ENCODE data around the gene ZNF140. TPM values are rescaled to one million over a fixed set of nuclear protein-coding genes. Genes with fewer than 3 reads are reported as not detected.

ZNF140 gene
- total RNA-seq, 2 experiments from 2014 or later: 6.6 to 8.5 TPM

DNA sequence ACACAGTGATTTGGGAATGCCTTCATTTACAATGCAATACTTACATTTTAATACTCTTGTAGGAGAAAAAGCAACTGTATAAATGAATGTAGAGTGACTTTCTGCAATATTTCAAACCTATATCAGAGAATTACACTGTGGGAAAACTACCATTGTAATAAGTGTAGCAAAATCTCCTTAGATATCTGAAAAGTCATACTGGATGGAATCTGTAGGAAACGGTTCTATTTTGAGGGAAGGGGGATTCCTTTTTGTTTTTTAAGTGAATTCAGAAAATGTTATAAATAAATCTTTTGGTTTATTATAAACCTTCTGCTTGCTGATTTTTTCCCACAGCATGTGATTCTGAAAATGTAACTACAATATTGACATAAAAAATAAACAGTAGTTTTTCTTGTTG is 26.4 kb downstream of the ZNF140 start:
- peaks cover 100% of the 10 kb centered on the region for H3K36me3 Mint-ChIP-seq (ENCODE audit: low read depth)
- intact Hi-C loops (cut with DNase I, micrococcal nuclease): loop anchor here in 1 of 2 experiments (5.0 kb wide), 1 partner anchor 55 kb away; no protein-coding TSS in a partner anchor

GRCh38 chr12:133108150-133108549 is 27.4 kb downstream of the ZNF140 start:
- no peak for DNase-seq
- no peak for TF ChIP-seq CTCF (IDR thresholded peaks at IDR 0.05)
- Histone ChIP-seq H3K27me3 (ENCODE audit: control insufficient read depth in 1 of 2, insufficient read depth in 2 of 2, low read length in 2 of 2) (no peaks in the 10 kb centered on the region), H3K36me3 (ENCODE audit: insufficient read depth, low read length) (peaks cover 31% of the 10 kb centered on the region), H3K4me3 (ENCODE audit: low read length) (no peak overlapping the region), H3K9me3 (ENCODE audit: control insufficient read depth in 1 of 2, insufficient read depth in 1 of 2, low read length in 2 of 2) (peaks cover 37 to 97% of the 10 kb centered on the region in 2 experiments), H3K27ac (ENCODE audit: low read depth in 1 of 2, low read length in 2 of 2) (no peak overlapping the region), H3K4me1 (ENCODE audit: insufficient read depth, low read length) (no peaks in the 10 kb centered on the region)
- H3K27ac Mint-ChIP-seq: no peak overlapping the region
- no peak for ATAC-seq (ENCODE audit: poor library complexity)
- H3K4me1 Mint-ChIP-seq (ENCODE audit: low read depth): no peaks in the 10 kb centered on the region
- no peak overlapping the region for H3K4me3 Mint-ChIP-seq
- ChIA-PET POLR2A (no interaction called here), CTCF (no interaction called here)
- intact Hi-C loops (cut with DNase I, micrococcal nuclease): loop anchor here in 1 of 2 experiments (5.0 kb wide), 1 partner anchor 56 kb away; no protein-coding TSS in a partner anchor
- H3K36me3 Mint-ChIP-seq (ENCODE audit: low read depth): peaks cover 96% of the 10 kb centered on the region
- peaks cover 15% of the 10 kb centered on the region for H3K9me3 Mint-ChIP-seq
- H3K27me3 Mint-ChIP-seq: no peaks in the 10 kb centered on the region

More for the DNA sequence above, 26.4 kb downstream of the ZNF140 start:
- Mint-ChIP-seq H3K27ac (no peak overlapping the region), H3K4me1 (ENCODE audit: low read depth) (no peaks in the 10 kb centered on the region), H3K27me3 (no peaks in the 10 kb centered on the region), H3K9me3 (peaks cover 12% of the 10 kb centered on the region), H3K4me3 (no peak overlapping the region)
- Histone ChIP-seq H3K27ac (ENCODE audit: low read depth in 1 of 2, low read length in 2 of 2) (no peak overlapping the region), H3K9me3 (ENCODE audit: control insufficient read depth in 1 of 2, insufficient read depth in 1 of 2, low read length in 2 of 2) (peaks cover 36 to 100% of the 10 kb centered on the region in 2 experiments), H3K36me3 (ENCODE audit: insufficient read depth, low read length) (peaks cover 41% of the 10 kb centered on the region), H3K4me1 (ENCODE audit: insufficient read depth, low read length) (no peaks in the 10 kb centered on the region), H3K27me3 (ENCODE audit: control insufficient read depth in 1 of 2, insufficient read depth in 2 of 2, low read length in 2 of 2) (no peaks in the 10 kb centered on the region), H3K4me3 (ENCODE audit: low read length) (no peak overlapping the region)
- POLR2A ChIA-PET: no interaction called here
- DNase-seq (no peak), ATAC-seq (ENCODE audit: poor library complexity) (no peak)
- no peak for TF ChIP-seq CTCF (IDR thresholded peaks at IDR 0.05)
- CTCF ChIA-PET: no interaction called here

GRCh38 chr12:133120385-133121191 is 39.9 kb downstream of the ZNF140 start:
- peaks cover 30% of the 10 kb centered on the region for H3K9me3 Mint-ChIP-seq
- intact Hi-C loops (cut with DNase I, micrococcal nuclease): no loop called here
- ChIA-PET CTCF (no interaction called here), POLR2A (no interaction called here)
- no peak overlapping the region for H3K27ac Mint-ChIP-seq
- H3K27ac ChIP-seq (ENCODE audit: low read depth in 1 of 2, low read length in 2 of 2): no peak overlapping the region
- no peak overlapping the region for H3K4me3 ChIP-seq (ENCODE audit: low read length)
- H3K4me1 ChIP-seq (ENCODE audit: insufficient read depth, low read length): no peaks in the 10 kb centered on the region
- peaks cover 96% of the 10 kb centered on the region for H3K36me3 Mint-ChIP-seq (ENCODE audit: low read depth)
- TF ChIP-seq CTCF (IDR thresholded peaks at IDR 0.05): no peak
- ATAC-seq (ENCODE audit: poor library complexity): no peak
- H3K27me3 ChIP-seq (ENCODE audit: control insufficient read depth in 1 of 2, insufficient read depth in 2 of 2, low read length in 2 of 2): no peaks in the 10 kb centered on the region
- peak overlapping the region; percentile 7 for H3K4me3 Mint-ChIP-seq
- H3K27me3 Mint-ChIP-seq: no peaks in the 10 kb centered on the region
- H3K9me3 ChIP-seq (ENCODE audit: control insufficient read depth in 1 of 2, insufficient read depth in 1 of 2, low read length in 2 of 2): peaks cover 58 to 98% of the 10 kb centered on the region in 2 experiments
- H3K36me3 ChIP-seq (ENCODE audit: insufficient read depth, low read length): peaks cover 23% of the 10 kb centered on the region
- H3K4me1 Mint-ChIP-seq (ENCODE audit: low read depth): no peaks in the 10 kb centered on the region
- no peak for DNase-seq

Measured in CD4-positive, alpha-beta T cell (primary cell).